ENCODE results near the gene FILIP1.
"Not testable (repeated sequence)": the region's sequence is repeated elsewhere in the genome, so short reads cannot be mapped to it uniquely, and the experiment has no call there.

The FILIP1 gene

DNA sequence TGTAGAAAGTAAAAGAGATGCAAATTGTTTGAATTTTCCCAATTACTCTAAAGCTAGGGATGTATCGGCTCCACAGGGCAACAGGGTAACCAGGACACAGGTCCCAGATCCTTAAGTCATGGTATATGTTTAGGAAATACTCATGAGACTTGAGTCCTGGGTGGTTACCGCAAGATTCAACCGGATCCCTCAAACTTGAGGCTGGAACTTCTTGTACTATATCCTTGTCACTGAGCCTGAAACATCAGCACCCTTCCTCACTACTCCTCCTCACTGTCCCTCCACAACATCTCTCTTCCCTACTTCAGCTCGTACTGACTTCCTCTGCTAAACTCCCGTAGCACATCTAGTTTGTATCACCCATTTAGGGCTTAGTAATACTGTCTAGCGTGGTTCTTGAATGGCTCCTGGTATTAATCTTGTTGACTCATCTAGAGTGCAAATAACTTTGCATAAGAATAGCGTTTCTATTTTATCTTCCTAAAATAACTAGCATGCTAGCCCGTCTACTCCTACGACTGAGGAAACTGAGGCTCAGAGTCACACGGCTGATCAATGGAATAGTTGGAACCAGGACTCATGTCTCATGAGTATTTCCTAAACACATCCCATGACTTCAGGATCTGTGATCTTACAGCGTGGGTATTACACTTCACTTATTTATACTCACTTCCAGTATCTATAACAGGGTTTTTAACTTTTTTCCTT lies 72.1 kb downstream of the FILIP1 start:
- no peak for DNase-seq (ENCODE audit: low spot score)

DNA sequence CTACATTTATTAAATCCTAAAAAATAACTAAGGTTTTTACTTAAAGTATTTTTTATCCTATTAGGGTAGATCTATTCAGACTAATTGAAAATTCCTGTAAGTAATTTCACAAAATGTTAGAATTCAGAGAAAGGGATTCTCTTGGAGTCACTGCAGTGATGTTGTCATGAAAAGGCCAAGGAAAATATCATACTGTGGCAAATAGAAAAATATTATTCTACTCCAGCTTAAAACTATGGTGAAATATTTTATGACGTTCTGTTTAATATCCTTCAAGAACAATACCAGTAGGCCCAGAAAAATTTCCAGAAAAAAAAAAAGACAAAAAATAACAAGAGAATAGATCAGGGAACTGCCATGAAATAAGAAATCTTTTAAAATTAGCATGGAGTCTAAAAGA lies 73.6 kb downstream of the FILIP1 start:
- DNase-seq (ENCODE audit: low spot score): no peak

DNA sequence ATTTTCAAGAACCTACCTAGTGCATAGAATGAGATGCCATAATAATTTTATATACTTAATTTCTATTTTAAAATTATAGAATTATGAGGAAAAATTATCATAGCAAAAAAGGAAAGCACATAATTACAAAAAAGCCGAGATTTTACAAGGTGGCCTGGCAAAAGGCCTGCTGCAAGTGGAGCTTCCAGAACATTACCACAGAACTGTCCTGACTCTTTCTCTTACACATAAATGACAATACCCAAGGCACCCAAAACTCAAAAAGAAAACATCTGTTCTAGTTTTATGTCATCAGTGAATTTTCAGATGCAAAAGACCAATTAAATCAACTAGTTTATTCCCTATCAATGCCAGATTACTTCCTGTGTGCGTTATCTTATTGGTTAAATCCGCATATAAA lies 74.2 kb downstream of the FILIP1 start:
- DNase-seq (ENCODE audit: low spot score): no peak

DNA sequence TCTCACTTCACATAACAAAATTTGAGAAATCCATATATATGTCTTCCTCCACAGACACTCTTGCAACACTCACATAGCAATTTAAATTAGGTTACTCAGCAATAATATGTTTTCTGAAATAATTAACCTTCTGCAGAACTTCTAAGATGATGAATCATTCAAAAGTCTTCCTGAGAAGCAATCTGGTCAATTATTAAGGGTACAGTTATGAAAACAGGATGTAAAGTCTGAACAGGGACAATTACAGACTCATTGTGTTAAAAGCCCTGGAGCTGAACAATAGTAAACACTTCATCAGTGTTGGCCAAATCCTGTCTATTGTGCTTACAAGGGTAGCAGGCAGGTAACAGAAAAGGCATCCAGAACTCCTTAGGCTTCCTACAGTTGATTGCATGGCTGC lies 75.4 kb downstream of the FILIP1 start:
- DNase-seq (ENCODE audit: low spot score): no peak

DNA sequence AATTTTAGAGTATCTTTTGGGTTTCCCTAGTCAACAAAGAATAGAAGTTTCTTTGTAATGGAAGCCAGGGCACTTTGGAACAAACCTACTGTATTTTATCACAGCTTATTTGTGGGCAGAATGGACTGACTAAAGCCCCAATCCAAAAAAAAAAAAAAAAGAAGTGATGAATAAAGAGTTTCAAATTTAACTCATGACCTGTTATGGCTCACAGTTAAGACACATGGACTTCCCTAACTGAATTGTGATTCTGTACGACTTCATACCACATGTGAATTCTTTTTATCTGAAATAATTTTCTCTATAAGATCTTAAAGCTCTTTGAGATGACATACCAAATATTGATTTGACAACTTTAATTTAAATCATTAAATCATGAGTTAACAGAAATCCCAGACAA lies 77.2 kb downstream of the FILIP1 start:
- DNase-seq (ENCODE audit: low spot score): no peak

DNA sequence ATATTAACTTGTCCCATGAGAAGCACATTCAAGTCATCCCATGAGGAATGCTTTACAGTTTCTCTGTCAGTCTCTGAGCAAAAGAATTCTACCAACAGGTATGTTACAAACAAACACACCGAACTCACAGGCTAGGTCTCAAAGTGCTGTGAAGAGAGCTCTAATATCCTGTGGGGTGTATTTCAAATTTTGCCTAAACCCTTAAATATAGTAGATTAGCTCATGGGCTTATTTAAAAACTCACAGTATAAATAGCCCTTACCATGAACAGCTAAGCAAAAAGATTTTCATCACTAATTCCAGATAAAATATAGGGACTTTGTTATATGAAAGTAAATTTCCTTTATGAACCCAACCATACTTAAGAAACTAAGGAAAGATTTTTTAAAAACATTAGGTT lies 77.8 kb downstream of the FILIP1 start:
- DNase-seq (ENCODE audit: low spot score): no peak

DNA sequence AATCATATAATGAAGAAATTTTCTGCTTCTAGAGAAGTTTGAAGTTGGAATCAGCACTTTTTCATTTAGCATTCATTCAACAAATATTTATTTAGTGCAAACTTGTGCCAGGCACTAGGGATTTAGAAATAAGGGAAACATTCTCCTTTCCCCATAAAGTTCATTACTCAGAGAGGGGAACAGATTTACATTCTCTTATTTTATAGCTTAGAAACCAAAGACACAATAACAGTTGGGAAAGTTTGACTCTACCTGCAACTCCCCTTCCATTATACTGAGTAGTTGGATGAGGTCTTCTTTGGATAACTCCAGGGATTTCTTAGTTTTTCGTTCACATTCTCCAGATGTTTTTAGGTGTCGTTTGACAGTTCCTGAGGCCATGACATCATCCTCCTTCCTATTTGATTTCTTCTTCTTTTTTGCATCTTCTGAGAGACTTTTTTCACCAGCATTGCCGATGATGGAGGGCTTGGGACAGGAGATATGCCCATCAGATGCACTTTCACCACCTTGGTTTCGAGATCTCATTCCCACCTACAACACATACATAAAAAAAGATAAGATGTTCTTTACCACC lies 79.1 kb downstream of the FILIP1 start:
- no peak for DNase-seq (ENCODE audit: low spot score)

DNA sequence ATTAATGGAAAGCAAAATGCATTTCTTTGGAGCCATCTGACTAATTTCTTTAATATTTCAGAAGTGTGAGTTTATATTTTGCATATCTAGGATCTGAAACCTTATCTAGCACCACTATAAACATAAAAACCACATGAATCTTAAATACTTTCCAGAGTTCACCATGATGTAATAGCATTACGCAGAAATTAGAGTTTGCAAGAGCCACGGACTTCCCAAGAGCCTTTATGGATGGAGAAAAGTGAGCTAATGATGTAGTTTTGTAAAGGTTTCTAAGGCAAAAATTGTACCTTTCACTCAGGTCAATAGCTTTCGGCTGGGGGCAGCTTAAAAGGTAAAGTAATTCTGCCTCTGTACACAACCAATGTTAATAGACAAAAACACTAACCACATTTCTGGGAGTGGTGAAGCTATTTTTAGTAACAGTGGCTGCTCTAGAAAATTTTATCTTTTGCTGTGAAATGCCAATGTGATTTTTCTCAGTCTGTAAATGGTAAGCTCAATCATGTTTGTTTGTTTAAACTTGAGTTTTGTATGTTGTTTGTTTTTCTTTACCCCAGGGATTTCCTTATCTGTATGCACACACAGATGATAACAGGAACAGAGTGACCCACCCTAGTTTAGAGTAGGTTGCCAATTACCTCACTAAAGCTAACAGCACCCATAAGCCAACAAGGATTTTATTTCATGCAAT lies 80.5 kb downstream of the FILIP1 start:
- no peak for DNase-seq (ENCODE audit: low spot score)

DNA sequence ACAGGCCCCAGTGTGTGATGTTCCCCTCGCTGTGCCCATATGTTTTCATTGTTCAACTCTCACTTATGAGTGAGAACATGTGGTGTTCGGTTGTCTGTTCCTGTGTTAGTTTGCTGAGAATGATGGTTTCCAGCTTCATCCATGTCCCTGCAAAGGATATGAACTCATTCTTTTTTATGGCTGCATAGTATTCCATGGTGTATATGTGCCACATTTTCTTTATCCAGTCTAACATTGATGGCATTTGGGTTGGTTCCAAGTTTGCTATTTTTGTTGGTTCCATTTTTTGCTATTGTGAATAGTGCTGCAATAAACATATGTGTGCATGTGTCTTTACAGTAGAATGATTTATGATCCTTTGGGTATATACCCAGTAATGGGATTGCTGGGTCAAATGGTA lies 83.0 kb downstream of the FILIP1 start:
- DNase-seq (ENCODE audit: low spot score): not testable (repeated sequence)

DNA sequence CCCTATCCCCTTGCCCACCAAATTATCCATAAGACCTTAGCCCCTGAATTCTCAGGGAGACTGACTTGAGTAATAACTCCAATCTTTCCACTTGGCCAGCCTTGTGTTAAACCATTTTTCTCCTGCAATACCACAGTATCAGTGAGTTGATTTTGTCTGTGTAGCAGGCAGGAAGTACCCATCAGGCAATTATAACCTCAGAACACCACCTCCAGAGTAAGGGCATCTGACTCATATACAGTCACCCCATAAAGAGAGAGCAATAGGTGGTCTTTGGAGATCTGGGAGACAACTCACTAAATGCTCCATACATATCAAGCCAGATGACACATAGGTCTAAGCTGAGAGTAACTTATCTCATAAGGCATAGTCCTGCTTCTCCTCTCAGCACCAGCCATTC lies 83.7 kb downstream of the FILIP1 start:
- DNase-seq (ENCODE audit: low spot score): no peak

DNA sequence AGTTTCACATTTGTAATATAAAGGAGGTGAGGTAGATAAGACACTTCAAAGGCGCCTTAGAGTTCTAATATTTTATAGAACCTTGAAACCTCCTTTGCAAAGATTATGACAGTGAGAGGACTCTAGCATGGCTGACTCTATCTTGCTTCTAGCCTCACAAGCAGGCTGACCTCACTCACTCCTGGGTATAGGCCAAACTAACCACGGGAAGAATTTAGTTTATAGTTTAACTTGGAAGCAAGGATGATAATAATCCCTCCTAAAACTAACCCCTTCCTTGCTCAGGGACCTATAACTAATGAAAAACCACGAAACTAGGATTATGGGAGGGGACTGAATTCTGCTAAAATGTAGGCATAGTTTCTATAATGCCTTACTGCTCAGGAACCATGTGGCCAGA lies 84.3 kb downstream of the FILIP1 start:
- DNase-seq (ENCODE audit: low spot score): no peak

DNA sequence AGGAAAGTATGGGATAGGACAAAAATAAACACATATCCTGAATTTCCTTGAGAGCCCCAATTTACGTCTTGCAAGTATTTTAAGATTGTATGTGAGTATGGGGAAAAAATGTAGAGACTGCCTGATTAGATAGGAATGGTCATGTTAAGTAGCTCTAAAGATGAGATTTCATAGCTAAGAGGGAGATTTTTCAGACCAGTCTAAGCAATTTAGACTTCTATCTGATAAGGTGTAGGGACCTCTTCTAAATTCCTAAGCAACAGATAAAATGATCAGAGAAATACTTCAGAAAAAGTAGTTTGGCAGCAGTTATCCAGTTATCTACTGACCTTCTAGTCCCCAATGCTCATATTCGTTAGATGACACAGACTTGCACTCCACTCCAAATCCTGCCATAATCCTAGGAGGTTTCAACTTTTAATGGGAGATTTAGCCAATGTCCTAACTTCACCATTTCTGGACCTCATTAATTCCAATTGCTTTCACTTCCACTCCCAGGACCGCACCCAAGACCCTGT lies 90.0 kb downstream of the FILIP1 start:
- no peak for DNase-seq (ENCODE audit: low spot score)

DNA sequence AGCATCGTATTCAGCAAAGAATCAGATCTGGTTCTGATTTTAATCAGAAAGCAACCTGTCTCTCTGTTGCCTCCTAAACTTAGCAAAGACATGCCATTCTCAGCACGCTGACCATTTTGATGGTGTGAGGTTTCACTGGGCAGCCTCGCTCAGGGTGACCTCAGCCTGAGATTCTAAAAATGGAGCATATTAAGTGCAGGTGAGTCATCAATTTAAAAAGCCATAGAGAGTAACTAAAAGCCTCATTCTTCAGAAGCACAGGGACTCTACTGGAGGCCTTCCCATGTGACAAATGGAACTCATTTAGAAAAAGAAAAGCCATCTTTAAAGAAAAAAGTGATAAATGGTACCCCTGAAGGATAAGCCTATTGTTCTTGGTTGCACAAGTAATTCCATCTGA lies 91.3 kb downstream of the FILIP1 start:
- DNase-seq (ENCODE audit: low spot score): no peak

DNA sequence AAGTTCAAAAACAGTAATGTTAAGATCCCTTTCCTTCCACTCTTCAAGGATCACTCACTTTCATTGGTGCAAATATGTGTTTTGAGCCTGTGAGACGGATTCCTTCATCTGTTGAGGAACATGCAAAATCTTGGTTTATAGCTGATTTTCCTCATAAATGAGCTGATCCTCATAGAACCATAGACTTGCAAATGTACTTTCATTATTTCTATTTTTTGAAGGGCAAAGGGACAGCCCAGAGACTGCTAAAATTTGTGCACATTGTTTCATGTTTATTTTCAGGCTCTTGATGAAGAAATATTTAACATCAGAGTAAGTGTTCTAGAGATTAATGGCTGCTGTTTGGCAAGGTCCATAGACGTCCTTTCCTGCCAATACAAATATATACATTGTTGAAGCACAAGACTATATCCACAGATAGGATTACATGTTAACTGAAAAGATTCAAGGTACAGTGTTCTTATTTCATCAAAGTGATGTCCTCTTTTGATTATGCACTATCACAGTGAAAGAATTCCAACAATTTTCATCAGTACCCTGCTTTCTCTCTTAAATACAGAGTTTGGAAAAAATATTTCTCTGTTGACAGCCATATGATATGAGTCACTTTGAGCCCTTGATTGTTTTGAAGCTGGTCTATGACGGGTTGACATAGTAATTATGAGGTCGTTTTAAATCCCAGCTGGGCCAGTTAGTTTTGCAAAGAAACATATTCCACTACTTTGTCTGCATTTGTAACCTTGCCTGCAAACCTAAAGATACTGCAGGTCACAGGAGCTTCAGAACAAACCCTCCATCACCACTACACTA lies 95.7 kb downstream of the FILIP1 start:
- DNase-seq (ENCODE audit: low spot score): no peak

DNA sequence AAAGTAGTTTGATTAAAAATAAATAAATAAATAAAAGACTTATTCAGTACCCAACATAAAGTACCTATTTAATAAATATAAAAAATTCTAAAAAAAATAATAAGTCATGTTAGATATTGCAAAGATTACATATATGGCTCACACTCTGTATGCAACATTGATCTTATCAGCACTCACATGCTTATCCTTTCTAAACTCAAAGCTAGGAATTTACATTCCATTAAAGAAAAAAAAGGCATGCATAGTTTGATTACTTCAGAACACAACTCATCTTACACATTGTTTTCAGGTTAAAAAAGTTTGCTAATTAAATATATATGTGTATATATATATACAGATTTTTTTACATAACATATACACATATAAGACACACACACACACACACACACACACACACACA lies 96.4 kb downstream of the FILIP1 start:
- no peak for DNase-seq (ENCODE audit: low spot score)

DNA sequence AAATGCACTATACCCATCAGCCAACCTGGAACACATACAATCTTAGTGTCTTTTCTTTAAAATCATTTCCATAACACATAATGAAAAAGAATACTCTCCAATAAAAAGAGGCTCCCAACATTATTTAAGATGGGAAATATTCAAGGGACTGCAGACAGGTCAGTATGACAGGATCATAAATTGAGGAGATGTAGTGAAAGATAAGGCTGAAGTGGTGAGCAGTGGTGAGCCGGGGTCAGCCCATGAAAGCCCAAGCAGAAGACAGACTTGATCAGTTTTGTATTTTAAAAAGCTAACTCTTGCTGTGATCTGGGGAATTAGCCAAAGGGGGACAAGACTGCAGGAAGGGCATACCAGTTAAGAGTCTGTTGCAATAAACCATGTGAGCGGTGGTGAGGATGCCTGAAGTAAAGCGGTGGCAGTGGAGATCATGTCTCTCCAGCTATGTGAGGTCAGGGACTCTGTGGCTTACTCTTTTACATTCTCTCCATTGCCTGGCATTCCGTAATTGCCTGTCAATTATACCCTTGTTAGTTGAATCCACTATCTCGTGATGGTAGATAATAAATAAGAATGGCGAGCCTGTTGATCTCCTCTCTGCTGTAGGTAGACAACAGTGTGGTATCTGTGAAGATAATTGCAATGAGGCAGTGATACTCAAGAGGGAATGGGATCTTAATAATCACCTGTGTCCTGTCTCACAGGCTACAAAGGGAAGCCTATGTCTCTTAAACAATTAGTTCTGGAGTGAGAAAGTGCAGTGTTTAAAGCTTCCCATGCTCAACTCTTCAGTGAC lies 97.4 kb downstream of the FILIP1 start:
- DNase-seq (ENCODE audit: low spot score): no peak

DNA sequence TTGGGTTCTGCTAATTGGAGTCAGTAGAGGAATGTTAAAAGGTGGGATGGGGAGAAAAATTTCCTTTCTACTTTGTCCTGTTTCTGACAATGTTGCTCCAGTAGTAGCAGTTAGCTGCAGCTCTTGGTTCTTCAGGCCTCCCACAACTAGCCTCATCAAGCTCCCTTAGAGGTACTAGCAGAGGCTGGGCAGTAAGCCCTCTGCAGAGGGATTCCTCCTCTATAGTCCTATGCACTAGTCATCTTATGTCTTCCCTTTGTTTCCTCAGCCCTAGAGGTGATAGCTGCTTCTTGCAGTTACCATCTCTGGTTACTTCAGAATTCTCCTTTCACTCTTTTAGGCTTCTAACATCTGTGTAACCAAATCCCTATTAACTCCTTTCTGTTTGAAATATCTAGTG lies 99.8 kb downstream of the FILIP1 start:
- no peak for DNase-seq (ENCODE audit: low spot score)

DNA sequence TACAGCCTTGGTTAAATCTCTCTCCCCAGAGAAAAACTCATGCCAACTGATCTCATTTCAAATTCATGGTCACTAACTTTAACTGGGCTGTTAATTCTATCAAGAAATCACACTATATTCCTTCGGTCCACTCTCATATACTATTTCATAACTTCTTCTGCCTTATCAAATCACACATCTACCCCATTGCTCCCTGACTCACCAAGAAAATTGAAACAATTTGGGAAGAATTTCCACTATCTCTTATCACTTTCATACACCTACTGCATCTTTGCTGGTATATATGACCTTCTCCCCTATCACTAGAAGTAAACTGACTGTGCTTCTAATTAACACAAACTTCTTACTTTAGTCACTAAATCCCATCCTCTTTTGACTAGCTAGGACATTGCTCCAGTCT lies 102.3 kb downstream of the FILIP1 start:
- no peak for DNase-seq (ENCODE audit: low spot score)

DNA sequence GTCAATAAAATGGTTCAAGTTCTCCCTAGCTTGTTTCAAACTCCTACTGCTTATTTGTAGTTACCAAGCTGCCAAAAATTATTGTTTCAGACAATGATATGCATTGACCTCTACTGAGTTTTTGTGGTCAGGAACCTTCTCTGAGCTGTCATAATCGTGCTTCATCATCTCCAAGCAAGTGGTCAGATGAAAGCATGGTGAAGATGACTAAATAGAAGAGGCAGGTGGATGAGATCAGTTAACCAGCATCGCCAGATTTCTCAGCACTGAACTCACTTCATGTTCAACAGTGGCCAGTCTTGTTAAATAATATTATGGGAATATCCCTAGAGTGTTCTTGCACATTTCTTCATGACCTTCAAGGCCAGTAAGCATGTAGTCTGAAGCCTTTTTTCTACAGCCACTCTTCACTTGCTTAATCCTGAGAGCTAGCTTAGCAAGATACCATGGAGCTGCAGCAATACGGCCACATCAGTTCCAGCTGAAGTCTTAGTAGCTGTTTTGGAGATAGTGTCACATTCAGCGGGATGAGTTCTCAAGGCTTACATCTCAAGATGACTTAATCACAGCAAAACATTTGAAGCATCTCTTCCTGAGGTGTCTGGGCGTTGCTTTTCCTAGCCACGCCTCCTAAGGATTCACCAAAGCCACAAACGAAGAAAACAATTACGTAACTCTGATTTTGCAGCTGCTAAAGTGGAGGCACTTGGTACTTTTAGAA lies 107.4 kb downstream of the FILIP1 start:
- no peak for DNase-seq (ENCODE audit: low spot score)

DNA sequence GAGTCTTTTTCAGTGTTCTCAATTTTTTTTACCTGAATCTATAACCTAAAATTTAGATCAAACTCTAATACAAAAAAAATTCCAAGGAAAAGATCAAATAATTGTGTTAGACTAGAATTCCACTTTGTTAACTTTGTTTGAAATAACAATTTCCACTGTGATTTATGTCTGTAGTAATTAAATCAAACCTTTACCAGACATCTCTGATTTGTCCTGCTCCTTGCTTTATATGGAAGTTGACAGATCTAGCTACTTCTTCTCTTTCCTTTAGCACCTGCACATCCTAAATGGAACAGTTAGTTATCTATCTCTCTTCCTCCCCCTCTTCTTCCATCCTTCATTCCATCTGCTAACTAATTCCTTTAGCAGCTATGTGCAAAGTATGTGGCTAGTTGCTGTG lies 109.5 kb downstream of the FILIP1 start:
- no peak for DNase-seq (ENCODE audit: low spot score)

DNA sequence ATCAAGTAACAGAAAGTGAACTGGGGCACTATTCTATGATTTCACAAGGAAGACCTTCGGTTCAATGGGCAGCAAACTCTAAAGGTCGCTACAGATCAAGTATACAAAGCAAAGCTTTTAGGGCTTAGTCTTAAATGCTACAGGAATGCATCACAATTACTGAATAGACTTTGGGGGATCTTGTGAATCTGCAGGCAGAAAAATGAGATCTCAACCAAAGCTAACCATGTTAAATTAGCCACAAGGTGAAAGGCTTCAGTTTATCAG lies 111.0 kb downstream of the FILIP1 start:
- no peak for DNase-seq (ENCODE audit: low spot score)

Data from ecto neural progenitor cell (in vitro differentiated cells).